ENCODE results near the gene KRT7. TPM values are rescaled to one million over a fixed set of nuclear protein-coding genes. Genes with fewer than 3 reads are reported as not detected.
A peak's percentile ranks its signal among the peaks of the same experiment; 100 is the strongest.

The KRT7 gene
- total RNA-seq, 4 donors from 2014 or later = 333 to 826 (median 460) TPM

DNA sequence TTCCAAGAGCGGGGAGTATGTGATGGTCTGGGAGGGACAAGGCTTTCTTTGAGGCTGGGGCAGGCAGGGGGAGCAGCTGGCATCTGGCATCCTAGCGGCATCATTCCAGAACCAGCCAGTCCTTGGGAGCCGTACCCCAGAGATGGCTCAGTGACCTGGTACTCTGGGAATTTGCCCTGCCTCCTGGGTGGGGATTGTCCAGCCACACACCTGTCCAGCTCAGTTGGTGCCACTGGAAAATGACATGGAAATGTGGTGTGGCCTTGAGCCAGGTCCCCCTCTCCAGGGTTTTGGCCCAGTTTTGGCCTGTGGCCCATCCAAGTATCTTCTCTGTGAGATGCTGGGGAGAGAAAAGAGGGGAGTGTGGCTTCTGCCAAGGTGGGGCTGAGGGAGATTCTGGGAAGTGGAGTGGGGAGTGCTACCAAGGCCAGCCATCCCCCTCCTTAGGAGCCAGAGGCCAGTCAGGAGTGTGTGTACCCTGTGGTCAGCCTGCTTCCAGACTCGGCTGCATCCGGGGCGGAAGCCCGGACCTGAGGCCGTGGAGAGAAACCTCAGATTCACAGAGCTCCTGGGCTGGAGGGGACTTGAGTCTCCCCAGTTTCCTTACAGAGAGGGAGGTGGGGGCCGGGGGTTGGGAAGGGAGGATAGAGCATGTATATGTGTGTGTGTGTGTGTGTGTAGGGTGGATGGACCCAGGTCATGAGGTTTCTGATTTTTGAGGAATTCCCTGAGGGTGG, 26.6 kb upstream of the KRT7 start:
- Histone ChIP-seq H3K4me3 (replicated peaks in 1 of 3) (no peak overlapping the region), H3K9me3 (no peaks in the 10 kb centered on the region), H3K36me3 (no peaks in the 10 kb centered on the region), H3K27ac (peak overlapping the region; percentile 69 to 93 (median 81)), H3K4me1 (peaks cover 29 to 33% of the 10 kb centered on the region in 2 donors), H3K27me3 (no peaks in the 10 kb centered on the region)
- TF ChIP-seq, protein P1, sequence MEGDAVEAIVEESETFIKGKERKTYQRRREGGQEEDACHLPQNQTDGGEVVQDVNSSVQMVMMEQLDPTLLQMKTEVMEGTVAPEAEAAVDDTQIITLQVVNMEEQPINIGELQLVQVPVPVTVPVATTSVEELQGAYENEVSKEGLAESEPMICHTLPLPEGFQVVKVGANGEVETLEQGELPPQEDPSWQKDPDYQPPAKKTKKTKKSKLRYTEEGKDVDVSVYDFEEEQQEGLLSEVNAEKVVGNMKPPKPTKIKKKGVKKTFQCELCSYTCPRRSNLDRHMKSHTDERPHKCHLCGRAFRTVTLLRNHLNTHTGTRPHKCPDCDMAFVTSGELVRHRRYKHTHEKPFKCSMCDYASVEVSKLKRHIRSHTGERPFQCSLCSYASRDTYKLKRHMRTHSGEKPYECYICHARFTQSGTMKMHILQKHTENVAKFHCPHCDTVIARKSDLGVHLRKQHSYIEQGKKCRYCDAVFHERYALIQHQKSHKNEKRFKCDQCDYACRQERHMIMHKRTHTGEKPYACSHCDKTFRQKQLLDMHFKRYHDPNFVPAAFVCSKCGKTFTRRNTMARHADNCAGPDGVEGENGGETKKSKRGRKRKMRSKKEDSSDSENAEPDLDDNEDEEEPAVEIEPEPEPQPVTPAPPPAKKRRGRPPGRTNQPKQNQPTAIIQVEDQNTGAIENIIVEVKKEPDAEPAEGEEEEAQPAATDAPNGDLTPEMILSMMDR (IDR thresholded peaks at IDR 0.05) = no peak
- no peak for TF ChIP-seq POLR2A (IDR thresholded peaks at IDR 0.05)
- no peak for DNase-seq
- 94 to 96% methylated on average over 9 of the region's 9 CpGs for WGBS, 2 donors
- intact Hi-C loops (cut with DNase I) = no loop called here

DNA sequence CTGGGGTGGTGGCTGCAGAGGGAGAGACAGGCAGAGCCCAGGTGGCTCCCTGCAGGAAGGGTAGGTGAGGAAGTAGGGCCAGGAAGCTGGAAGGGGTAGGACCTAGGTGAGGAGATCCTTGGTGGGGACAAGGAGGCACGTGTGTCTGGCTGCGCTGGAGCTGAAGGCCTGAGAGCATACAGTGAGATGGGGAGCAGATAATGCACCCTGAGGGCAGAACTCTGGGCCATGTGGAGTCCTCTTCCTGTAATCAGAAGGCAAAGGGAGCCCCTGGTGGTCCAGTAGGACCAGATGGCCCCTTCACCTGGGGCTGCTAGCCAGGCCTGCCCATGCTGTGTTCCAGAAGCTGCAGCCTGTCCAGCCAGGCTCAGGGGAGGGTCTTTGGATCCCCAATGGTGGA, 25.9 kb upstream of the KRT7 start:
- Histone ChIP-seq H3K4me3 (replicated peaks in 1 of 3) (no peak overlapping the region), H3K27ac (peak overlapping the region; percentile 69 to 93 (median 81)), H3K36me3 (no peaks in the 10 kb centered on the region), H3K27me3 (no peaks in the 10 kb centered on the region), H3K4me1 (peaks cover 22 to 27% of the 10 kb centered on the region in 2 donors), H3K9me3 (no peaks in the 10 kb centered on the region)
- WGBS, 2 donors = 95 to 100% methylated on average over 2 of the region's 2 CpGs
- intact Hi-C loops (cut with DNase I) = no loop called here
- DNase-seq = no peak
- TF ChIP-seq POLR2A (IDR thresholded peaks at IDR 0.05) = no peak
- TF ChIP-seq, protein P1 (IDR thresholded peaks at IDR 0.05) = no peak

DNA sequence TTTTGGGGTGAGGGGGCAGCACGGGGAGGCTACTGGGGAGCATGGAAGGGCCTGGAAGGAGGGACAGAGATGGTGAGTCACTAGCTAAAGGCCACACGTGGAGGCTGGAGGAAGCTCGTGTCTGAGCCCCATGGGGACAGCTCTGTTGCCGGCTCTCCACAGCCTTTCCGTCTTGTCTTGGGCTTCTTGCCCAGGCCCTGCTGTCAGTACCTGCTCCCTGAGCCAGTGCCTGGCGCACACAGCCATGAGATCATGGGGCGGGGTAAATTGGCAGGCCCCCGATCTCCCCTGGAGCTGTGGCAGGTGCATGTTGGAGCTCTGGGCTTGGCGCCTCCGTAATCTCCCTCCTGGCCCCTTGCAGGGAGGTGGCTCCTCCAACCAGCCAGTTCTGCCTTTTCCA, 25.1 kb upstream of the KRT7 start:
- Histone ChIP-seq H3K27ac (peak overlapping the region; percentile 69 to 93 (median 81)), H3K27me3 (no peaks in the 10 kb centered on the region), H3K36me3 (no peaks in the 10 kb centered on the region), H3K9me3 (no peaks in the 10 kb centered on the region), H3K4me3 (replicated peaks in 1 of 3) (no peak overlapping the region), H3K4me1 (peaks cover 14 to 20% of the 10 kb centered on the region in 2 donors)
- peak; percentile 94 for DNase-seq
- 0 to 17% methylated on average over 6 to 9 of the region's 10 CpGs for WGBS, 2 donors
- TF ChIP-seq, protein P1 (IDR thresholded peaks at IDR 0.05) = no peak
- TF ChIP-seq POLR2A (IDR thresholded peaks at IDR 0.05) = peak in 1 of 2 donors; percentile 37
- intact Hi-C loops (cut with DNase I) = no loop called here

DNA sequence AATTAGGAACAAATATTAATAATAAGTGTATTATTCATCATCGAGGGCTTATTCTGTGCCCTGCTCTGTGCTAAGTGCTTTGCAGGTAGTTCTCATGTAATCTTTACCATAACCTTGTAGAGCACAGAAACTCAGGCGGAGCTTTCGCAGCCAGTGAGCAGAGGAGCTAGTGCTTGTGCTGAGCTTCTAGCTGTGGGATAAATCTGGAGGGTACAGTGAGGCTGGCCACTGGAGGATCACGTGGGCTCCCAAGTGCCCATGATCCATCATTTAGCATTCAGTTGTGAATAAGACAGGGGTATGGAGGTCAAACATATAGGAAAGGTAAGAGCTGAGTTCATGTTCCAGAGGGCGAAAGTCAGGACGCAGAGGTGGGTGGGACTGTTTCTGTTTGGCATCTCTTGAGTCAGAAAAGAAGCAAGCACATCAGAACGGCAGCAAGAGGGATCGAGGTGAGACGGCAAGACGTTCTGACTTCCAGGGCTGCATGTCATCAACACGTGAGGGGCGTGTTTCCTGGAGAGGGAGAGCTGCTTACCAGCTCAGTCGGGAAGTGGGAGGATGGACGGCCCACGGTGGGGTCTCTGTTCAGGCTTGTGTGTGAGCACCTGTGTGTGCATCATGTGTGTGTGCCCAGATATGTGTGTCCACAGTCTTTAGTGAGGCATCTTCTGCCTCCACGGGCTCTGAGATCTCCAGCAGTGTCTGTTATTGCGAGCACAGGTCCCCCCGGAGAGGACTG, 24.4 kb upstream of the KRT7 start:
- Histone ChIP-seq H3K4me1 (peaks cover 12 to 22% of the 10 kb centered on the region in 2 donors), H3K27me3 (no peaks in the 10 kb centered on the region), H3K36me3 (no peaks in the 10 kb centered on the region), H3K27ac (peak overlapping the region; percentile 69 to 93 (median 81)), H3K4me3 (replicated peaks in 1 of 3) (no peak overlapping the region), H3K9me3 (no peaks in the 10 kb centered on the region)
- TF ChIP-seq, protein P1 (IDR thresholded peaks at IDR 0.05) = no peak
- no peak for TF ChIP-seq POLR2A (IDR thresholded peaks at IDR 0.05)
- intact Hi-C loops (cut with DNase I) = no loop called here
- WGBS, 2 donors = 81 to 83% methylated on average over 18 of the region's 18 CpGs
- DNase-seq = peak in 1 of 2 donors; percentile 3

DNA sequence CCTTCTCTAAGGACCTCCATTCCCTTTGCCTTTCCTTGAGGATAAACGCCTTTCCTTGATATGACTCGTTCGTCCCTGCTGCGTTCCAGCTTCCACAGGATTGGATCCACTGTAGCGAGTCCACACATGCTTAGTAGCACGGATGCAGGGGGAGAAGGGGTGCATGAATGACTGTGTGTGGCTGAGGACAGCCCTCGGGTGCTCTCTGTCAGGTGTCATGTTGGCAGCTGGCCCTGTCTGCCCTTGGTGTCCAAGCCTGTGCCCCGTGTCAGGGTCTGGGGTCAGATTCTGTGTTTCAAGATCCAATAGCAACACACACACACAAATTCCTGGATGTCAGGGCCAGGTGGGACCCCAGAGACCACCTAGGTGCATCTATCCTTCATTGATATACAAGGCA, 23.7 kb upstream of the KRT7 start:
- intact Hi-C loops (cut with DNase I) = no loop called here
- Histone ChIP-seq H3K36me3 (no peaks in the 10 kb centered on the region), H3K9me3 (no peaks in the 10 kb centered on the region), H3K27me3 (no peaks in the 10 kb centered on the region), H3K4me3 (replicated peaks in 1 of 3) (no peak overlapping the region), H3K4me1 (peaks cover 12 to 28% of the 10 kb centered on the region in 2 donors), H3K27ac (no peak overlapping the region)
- peak in 1 of 2 donors; percentile 5 for DNase-seq
- WGBS, 2 donors = 75 to 85% methylated on average over 8 of the region's 8 CpGs
- TF ChIP-seq POLR2A (IDR thresholded peaks at IDR 0.05) = no peak
- TF ChIP-seq, protein P1 (IDR thresholded peaks at IDR 0.05) = no peak

All from thyroid gland (tissue), 4 donors.